Panc1 (cell line): ENCODE data around the gene C2CD3. TPM values are rescaled to one million over a fixed set of nuclear protein-coding genes. Genes with fewer than 3 reads are reported as not detected.

Source experiments
- ATAC-seq: fragments of 200-7000 bp; cut with Tn5 transposase; 2 replicates; pipeline ENCODE4 v1.9.1; 2020; ENCODE audit warnings: mild to moderate bottlenecking, moderate library complexity
- BruUV-seq: library from RNA; stranded (reverse); fragments of 400-500 nt; replicated peaks from 2 replicates; lab custom pipeline; 2021; lab: Mats Ljungman, UMichigan
- CTCF ChIA-PET: fragments of 300-600 bp; sonication (Branson Sonifier 250); formaldehyde crosslinking; loops from one replicate; lab custom pipeline; 2022; ENCODE audit warnings: antibody characterized with exemption; lab: Charles Lee
- POLR2A ChIA-PET: fragments of 300-600 bp; sonication (Branson Sonifier 250); formaldehyde crosslinking; loops from one replicate; lab custom pipeline; 2022; ENCODE audit warnings: antibody characterized with exemption; lab: Charles Lee
- DNase-seq: peaks from one replicate; pipeline ENCODE4 v3.0.0-alpha.2; 2010; ENCODE audit warnings: low read depth, low spot score
- H3K27ac ChIP-seq: 2 replicates; pipeline ENCODE4 v1.5.1; 2011; ENCODE audit warnings: mild to moderate bottlenecking, low read length, inconsistent platforms
- H3K27me3 ChIP-seq: fragments of 200-500 bp; sonication (Bioruptor generic); 2 replicates; pipeline ENCODE4 v1.6.0; 2014; ENCODE audit warnings: low read length, inconsistent platforms; ENCODE audit not compliant: control insufficient read depth, insufficient read depth
- H3K36me3 ChIP-seq: fragments of 200-500 bp; sonication (Bioruptor generic); 2 replicates; pipeline ENCODE4 v1.5.1; 2014; ENCODE audit warnings: inconsistent platforms, mild to moderate bottlenecking, low read length, moderate library complexity; ENCODE audit not compliant: control insufficient read depth, insufficient read depth
- H3K4me1 ChIP-seq: 2 replicates; pipeline ENCODE4 v1.5.1; 2011; ENCODE audit warnings: inconsistent platforms, mild to moderate bottlenecking, low read length, moderate library complexity; ENCODE audit not compliant: control insufficient read depth, insufficient read depth
- H3K4me3 ChIP-seq, 2 experiments: 2 replicates each; pipeline ENCODE4 v1.5.1; 2011 to 2012; ENCODE audit warnings: low read depth in 2 of 2, low read length in 2 of 2, mild to moderate bottlenecking in 2 of 2, inconsistent platforms in 1 of 2, moderate library complexity in 1 of 2
- H3K9me3 ChIP-seq: fragments of 200-500 bp; sonication (Bioruptor generic); 2 replicates; pipeline ENCODE4 v1.5.1; 2014; ENCODE audit warnings: low read depth, mild to moderate bottlenecking, inconsistent platforms, low read length, moderate library complexity; ENCODE audit not compliant: control insufficient read depth, insufficient read depth
- POLR2AphosphoS5 ChIP-seq: IDR thresholded peaks from 2 replicates; pipeline ENCODE4 v1.6.1; 2012; ENCODE audit warnings: mild to moderate bottlenecking, low read depth, low read length, moderate library complexity
- SIN3A ChIP-seq: IDR thresholded peaks from 2 replicates; pipeline ENCODE4 v1.6.1; 2012; ENCODE audit warnings: low read depth, mild to moderate bottlenecking, low read length, moderate library complexity, borderline replicate concordance; ENCODE audit not compliant: insufficient read depth
- TCF7L2 ChIP-seq: IDR thresholded peaks from 2 replicates; pipeline ENCODE4 v1.6.1; 2011; ENCODE audit warnings: mild to moderate bottlenecking, low read depth, low read length, inconsistent platforms
- in situ Hi-C: cut with HindIII; loops from 2 replicates; pipeline ENCODE4 v1.10.0; 2016; ENCODE audit warnings: low sequenced_read_pairs, low pct_unique_long_range_greater_than_20kb
- intact Hi-C: fragments of 100-400 bp; cut with micrococcal nuclease; formaldehyde crosslinking; loops from one replicate; pipeline ENCODE4 v1.10.0; 2022; ENCODE audit not compliant: unreplicated experiment
- total RNA-seq: library from RNA; stranded (reverse); gene quantifications from one replicate; pipeline ENCODE4 v1.2.1, GENCODE V29; 2021; ENCODE audit not compliant: unreplicated experiment
- TF ChIP-seq, protein P1 (sequence below): fragments of 450-650 bp; IDR thresholded peaks from 2 replicates; pipeline ENCODE4 v1.5.1; 2017; ENCODE audit warnings: mild to moderate bottlenecking
- TF ChIP-seq, protein P2 (sequence below), 2 experiments: IDR thresholded peaks; 2 replicates each; pipeline ENCODE4 v1.6.1; 2011 to 2012; ENCODE audit warnings: low read depth in 2 of 2, control low read depth in 1 of 2, low read length in 1 of 2, mild to moderate bottlenecking in 1 of 2, moderate library complexity in 1 of 2; ENCODE audit not compliant: insufficient read depth in 1 of 2

Gene C2CD3
- total RNA-seq, 1 experiment from 2014 or later: 51.8 TPM

DNA sequence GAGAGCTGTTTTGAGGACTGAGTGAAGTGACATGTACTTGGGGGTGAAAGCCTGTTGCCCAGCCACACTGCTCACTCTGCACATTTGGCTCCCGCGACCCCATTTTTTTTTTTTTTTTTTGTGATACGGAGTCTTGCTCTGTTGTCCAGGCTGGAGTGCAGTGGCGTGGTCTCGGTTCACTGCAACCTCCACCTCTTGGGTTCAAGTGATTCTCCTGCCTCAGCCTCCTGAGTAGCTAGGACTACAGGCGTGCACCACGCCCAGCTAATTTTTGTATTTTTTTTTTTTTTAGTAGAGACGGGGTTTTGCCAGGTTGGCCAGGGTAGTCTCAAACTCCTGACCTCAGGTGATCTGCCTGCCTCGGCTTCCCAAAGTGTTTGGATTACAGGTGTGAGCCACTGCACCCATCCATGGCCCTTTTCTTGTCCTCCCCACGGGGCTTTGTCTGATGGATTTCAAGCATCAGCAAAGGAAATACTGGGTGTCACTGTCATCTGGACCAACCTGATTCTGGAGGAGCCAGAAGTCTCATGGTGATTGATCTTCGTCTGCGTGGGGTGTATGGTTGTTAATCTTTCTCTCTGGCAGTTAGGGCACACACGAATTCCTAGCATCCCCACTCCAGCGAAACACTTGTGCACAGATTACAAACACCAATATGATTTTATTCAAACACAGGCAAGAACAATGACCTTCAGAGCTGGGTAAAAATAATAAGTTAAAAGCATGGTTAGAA, 158.6 kb downstream of the C2CD3 start:
- no peak overlapping the region for H3K4me3 ChIP-seq
- H3K27ac ChIP-seq: no peak overlapping the region
- no peaks in the 10 kb centered on the region for H3K9me3 ChIP-seq
- DNase-seq (no peak), ATAC-seq (no peak)
- ChIA-PET CTCF (no interaction called here), POLR2A (interaction anchor here (0.6 to 0.7 kb wide), 2 partner anchors 30 to 68 kb away, joined by 3 to 8 read pairs; partner anchors contain the start of gene UCP2)
- no peaks in the 10 kb centered on the region for H3K27me3 ChIP-seq
- intact Hi-C loops: no loop called here
- BruUV-seq: no TSS peak
- no peaks in the 10 kb centered on the region for H3K4me1 ChIP-seq
- in situ Hi-C loops: no loop called here
- TF ChIP-seq, protein P1, sequence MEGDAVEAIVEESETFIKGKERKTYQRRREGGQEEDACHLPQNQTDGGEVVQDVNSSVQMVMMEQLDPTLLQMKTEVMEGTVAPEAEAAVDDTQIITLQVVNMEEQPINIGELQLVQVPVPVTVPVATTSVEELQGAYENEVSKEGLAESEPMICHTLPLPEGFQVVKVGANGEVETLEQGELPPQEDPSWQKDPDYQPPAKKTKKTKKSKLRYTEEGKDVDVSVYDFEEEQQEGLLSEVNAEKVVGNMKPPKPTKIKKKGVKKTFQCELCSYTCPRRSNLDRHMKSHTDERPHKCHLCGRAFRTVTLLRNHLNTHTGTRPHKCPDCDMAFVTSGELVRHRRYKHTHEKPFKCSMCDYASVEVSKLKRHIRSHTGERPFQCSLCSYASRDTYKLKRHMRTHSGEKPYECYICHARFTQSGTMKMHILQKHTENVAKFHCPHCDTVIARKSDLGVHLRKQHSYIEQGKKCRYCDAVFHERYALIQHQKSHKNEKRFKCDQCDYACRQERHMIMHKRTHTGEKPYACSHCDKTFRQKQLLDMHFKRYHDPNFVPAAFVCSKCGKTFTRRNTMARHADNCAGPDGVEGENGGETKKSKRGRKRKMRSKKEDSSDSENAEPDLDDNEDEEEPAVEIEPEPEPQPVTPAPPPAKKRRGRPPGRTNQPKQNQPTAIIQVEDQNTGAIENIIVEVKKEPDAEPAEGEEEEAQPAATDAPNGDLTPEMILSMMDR: no peak
- TF ChIP-seq, protein P2, sequence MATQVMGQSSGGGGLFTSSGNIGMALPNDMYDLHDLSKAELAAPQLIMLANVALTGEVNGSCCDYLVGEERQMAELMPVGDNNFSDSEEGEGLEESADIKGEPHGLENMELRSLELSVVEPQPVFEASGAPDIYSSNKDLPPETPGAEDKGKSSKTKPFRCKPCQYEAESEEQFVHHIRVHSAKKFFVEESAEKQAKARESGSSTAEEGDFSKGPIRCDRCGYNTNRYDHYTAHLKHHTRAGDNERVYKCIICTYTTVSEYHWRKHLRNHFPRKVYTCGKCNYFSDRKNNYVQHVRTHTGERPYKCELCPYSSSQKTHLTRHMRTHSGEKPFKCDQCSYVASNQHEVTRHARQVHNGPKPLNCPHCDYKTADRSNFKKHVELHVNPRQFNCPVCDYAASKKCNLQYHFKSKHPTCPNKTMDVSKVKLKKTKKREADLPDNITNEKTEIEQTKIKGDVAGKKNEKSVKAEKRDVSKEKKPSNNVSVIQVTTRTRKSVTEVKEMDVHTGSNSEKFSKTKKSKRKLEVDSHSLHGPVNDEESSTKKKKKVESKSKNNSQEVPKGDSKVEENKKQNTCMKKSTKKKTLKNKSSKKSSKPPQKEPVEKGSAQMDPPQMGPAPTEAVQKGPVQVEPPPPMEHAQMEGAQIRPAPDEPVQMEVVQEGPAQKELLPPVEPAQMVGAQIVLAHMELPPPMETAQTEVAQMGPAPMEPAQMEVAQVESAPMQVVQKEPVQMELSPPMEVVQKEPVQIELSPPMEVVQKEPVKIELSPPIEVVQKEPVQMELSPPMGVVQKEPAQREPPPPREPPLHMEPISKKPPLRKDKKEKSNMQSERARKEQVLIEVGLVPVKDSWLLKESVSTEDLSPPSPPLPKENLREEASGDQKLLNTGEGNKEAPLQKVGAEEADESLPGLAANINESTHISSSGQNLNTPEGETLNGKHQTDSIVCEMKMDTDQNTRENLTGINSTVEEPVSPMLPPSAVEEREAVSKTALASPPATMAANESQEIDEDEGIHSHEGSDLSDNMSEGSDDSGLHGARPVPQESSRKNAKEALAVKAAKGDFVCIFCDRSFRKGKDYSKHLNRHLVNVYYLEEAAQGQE (IDR thresholded peaks at IDR 0.05; ENCODE audit: insufficient read depth in 1 of 2, low read depth in 2 of 2, low read length in 1 of 2): no peak
- TF ChIP-seq SIN3A: no peak
- no peak for TF ChIP-seq POLR2AphosphoS5
- TF ChIP-seq TCF7L2: no peak
- no peaks in the 10 kb centered on the region for H3K36me3 ChIP-seq

GRCh38 chr11:74011360-74012073, 159.3 kb downstream of the C2CD3 start:
- Histone ChIP-seq H3K36me3 (no peaks in the 10 kb centered on the region), H3K4me3 (no peak overlapping the region), H3K27ac (no peak overlapping the region), H3K9me3 (no peaks in the 10 kb centered on the region), H3K27me3 (no peaks in the 10 kb centered on the region), H3K4me1 (no peaks in the 10 kb centered on the region)
- DNase-seq (no peak), ATAC-seq (no peak)
- ChIA-PET POLR2A (interaction anchor here (0.6 to 0.7 kb wide), 2 partner anchors 29 to 69 kb away, joined by 3 to 8 read pairs; partner anchors contain the start of gene UCP2), CTCF (no interaction called here)
- intact Hi-C loops (no loop called here), in situ Hi-C loops (no loop called here)
- BruUV-seq: no TSS peak
- no peak for TF ChIP-seq POLR2AphosphoS5
- TF ChIP-seq SIN3A: no peak
- TF ChIP-seq, protein P2 (IDR thresholded peaks at IDR 0.05; ENCODE audit: insufficient read depth in 1 of 2, low read depth in 2 of 2, low read length in 1 of 2): no peak
- TF ChIP-seq, protein P1: no peak
- TF ChIP-seq TCF7L2: no peak
